HG03460 (cell line): Measurements from ENCODE around the gene TAF4.
"Not testable (repeated sequence)": the region's sequence is repeated elsewhere in the genome, so short reads cannot be mapped to it uniquely, and the experiment has no call there.

Source experiments
- ATAC-seq: cut with Tn5 transposase; IDR thresholded peaks from one replicate; pipeline ENCODE4 v1.9.1; 2021; ENCODE audit not compliant: unreplicated experiment

TAF4 gene

DNA sequence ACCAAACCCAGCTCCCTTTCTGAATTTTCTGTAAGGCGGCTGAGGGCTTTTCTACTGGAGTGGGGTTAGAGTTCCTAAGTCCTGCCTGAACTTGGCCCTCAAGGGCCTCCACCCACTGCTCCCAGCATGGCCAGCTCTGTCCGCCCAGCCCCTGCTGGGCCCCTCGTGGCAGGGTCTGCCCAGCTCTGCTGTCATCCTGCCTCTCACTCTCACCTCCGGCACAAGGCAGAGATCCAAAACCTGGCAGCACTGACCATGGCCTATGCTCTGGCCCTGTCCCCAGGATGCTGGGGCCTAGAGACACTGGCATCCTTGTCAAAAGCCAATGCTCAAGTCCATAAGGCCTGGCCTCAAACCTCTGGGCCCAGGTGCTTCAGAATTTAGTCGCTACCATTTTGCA is 61.1 kb downstream of the TAF4 start:
- ATAC-seq, result no peak

DNA sequence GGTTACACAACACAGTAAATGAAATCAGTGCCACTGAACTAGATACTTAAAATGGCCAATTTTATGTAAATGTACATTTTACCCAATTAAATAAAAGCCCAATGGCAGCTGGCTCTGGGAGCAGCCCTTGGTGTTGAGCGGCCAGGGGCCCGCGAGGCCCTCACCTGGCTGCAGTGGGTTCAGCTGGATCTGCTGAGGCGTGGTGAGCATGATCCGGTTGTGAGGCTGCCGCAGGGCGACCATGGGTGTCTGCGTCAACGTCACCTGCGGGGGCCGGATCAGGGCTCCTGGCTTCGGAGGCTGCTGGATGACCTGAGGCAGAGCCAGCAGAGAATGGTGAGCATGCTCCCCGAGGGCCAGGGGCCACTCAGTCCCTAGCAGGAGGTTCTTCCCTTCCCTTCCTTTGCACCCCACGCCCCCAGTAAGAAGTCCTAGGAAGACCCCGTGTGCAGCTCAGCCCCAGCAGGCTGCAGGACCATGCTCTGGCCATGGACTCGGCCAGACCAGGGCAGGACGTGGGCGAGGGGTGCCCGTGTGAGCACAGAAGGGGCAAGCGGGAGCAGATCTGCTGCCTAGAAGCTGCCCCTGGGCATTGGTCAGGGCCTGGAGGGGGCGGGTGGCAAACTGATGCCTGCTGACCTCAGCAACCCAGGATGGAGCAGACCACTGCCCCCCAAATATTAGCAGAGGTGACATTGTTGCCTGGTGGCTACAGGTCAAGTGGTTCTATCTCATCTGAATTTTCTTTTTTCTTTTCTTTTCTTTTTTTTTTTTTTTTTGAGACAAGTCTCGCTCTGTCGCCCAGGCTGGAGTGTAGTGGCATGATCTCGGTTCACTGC is 61.9 kb downstream of the TAF4 start:
- ATAC-seq, result no peak

- no peak for ATAC-seq
Measured at GRCh38 chr20:62002882-62003480, 62.7 kb downstream of the TAF4 start.

DNA sequence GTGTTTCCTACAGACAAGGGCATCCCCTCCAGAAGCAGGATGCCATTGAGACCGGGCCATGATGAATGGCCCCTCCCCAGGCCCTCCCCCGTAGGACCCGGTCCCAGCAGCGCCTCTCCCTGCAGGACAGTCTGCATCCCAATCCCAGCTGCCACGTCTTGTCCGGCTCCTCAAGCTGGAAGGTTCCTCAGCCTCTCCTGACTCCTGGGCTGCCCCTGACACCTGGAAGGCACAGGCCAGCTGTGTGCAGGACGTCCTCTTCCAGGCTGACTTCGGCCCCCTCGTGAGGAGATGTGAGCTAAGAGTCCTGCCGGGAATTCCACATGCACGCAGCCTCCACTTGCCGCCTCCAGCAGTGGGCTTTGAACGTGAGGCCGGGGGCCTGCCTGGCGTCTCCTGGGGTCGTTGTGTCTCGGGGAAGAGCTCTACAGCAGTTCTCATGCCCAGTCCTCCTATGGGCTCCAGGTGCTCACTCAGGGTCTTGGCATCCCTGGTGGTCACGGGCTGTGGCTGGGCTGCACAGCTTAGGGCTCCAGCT is 64.4 kb downstream of the TAF4 start:
- no peak for ATAC-seq

- no peak for ATAC-seq
Measured at GRCh38 chr20:61998343-61999121, 67.1 kb downstream of the TAF4 start.

DNA sequence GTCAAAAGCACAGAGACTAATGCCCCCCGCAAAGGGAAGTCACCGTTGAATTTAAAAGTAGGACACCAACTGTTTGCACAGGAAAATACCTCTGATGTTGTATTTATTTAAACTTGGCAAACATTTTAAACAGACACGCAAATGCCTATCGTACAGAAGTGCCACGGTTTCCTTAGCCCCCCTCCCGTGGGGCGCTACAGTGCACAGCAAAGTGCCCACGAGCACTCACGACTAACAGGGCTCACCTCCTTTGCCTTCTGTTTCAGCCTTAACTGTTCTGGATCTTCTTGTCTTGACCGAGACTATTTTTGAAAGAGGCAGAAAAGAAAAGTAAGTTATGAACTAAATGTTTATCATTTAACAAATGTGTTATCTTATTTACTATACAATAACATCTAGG is 67.8 kb downstream of the TAF4 start:
- no peak for ATAC-seq

- no peak for ATAC-seq
Measured at GRCh38 chr20:61997372-61997771, 68.3 kb downstream of the TAF4 start.

DNA sequence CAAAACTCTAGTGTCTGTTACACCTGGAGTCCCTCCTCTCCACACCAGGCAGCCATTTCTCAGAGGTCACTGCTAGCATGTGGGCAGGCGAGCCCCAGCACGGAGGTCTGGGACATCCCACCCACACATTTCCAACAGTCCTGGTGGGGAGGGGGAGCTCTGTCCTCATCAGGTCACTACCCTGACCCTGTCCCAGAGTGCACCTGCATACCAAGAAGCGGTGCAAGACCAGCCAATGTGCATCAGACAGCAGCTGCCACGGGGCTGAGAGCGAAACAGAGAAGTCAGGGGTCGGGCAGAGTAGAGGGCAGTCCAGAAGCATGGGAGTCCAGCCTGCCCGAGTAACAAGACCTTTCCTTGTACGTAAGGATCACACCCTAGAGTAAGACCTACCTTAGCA is 71.1 kb downstream of the TAF4 start:
- no peak for ATAC-seq

GRCh38 chr20:61993058-61993457 is 72.6 kb downstream of the TAF4 start:
- ATAC-seq, result no peak

- no peak for ATAC-seq
Measured at GRCh38 chr20:61991476-61991875, 74.2 kb downstream of the TAF4 start.

DNA sequence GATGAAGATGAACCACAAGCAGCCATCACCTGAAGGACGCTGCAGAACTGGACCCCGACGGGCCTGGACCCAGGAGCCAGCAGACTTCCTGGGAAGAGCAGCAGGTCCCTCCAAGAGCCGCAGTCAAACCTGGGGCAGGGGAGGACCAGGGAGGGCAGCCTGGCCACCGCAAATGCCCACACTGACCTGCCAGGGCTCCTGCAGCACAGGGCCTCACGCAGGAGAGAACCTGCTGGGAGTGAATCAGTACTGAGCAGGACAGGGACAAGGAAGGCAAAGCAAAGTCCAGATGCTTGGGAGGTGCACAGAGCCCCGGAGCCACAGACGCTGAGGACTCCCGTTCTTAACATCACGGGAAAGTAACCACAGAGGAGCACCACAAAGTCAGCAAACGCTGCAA is 75.2 kb downstream of the TAF4 start:
- ATAC-seq, result no peak

DNA sequence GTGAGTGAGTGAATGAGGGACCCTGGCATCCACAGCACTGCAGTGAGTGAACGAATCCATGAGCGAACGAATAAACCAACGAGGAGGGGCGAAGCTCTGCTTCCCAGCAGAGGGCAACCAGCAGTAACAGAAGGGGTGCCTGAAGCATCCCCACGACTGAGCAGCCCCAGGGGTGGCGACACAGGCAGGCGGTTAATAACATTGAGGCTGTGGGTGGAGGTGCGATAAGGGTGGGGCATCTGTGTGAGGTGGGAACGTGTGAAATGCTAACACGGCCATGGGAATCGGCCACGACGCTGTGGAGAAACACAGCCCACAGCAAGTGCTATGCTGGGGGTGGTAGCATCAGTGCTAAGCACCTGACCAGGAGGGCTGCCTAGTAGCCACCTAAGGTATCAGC is 75.9 kb downstream of the TAF4 start:
- ATAC-seq, result no peak

DNA sequence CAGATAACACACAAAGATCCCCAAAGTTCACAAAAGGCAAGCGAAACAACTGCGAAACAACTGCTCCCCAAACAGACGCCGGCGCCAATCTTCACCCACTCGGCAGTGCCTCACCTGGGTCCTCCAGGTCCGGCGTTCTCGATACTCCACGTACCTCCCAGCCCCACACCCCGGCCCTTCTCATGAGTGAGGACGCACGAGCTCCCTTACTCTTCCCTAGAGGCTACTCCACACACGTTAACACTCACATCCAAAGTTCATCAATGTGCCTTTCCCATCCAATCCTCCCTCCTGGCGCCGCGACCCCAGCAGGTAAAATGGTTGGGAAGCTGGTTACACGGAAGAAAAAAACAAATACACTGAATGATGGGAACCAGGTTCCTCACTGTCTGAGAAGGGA is 77.0 kb downstream of the TAF4 start:
- no peak for ATAC-seq

GRCh38 chr20:61986762-61987321 is 78.8 kb downstream of the TAF4 start:
- ATAC-seq, result no peak

GRCh38 chr20:61985096-61985495 is 80.6 kb downstream of the TAF4 start:
- ATAC-seq, result no peak

- not testable (repeated sequence) for ATAC-seq
Measured at GRCh38 chr20:61984431-61984830, 81.2 kb downstream of the TAF4 start.

GRCh38 chr20:61983965-61984364 is 81.7 kb downstream of the TAF4 start:
- no peak for ATAC-seq

DNA sequence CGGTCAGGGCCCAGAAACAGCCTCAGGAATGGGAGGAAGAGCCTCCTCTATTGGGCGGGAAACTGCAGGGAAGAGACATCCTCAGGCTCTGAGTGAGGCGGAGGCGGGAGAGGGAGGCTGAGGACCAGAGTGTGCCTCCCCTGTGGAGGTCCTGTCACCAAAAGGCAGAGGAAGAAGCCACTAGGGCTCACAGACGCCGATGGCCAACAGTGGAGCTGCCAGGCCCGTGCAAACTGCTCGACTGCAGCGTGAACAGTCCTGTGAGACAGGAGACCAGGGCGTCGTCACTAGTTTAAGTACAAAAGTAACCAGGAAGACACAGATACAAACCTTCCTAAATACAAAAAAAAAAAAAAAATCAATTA is 82.7 kb downstream of the TAF4 start:
- ATAC-seq, result no peak

GRCh38 chr20:61982191-61982950 is 83.3 kb downstream of the TAF4 start:
- no peak for ATAC-seq

- not testable (repeated sequence) for ATAC-seq
Measured at GRCh38 chr20:61981691-61982090, 84.0 kb downstream of the TAF4 start.
